Head of caudate nucleus (tissue), 42 donors: ENCODE measurements around the gene OR9Q2.
"Not testable (repeated sequence)": the region's sequence is repeated elsewhere in the genome, so short reads cannot be mapped to it uniquely, and the experiment has no call there.

ENCODE experiments used
- DNase-seq, 42 donors: peaks; one replicate each; pipeline versions ENCODE4 v3.0.0 to v3.0.0-alpha.2; 2020 to 2021; ENCODE audit warnings: mixed read lengths in 7 of 42
- intact Hi-C: fragments of 100-400 bp; cut with DNase I; formaldehyde crosslinking; loops from one replicate; pipeline ENCODE4 v1.15.0; 2022

OR9Q2 gene, protein sequence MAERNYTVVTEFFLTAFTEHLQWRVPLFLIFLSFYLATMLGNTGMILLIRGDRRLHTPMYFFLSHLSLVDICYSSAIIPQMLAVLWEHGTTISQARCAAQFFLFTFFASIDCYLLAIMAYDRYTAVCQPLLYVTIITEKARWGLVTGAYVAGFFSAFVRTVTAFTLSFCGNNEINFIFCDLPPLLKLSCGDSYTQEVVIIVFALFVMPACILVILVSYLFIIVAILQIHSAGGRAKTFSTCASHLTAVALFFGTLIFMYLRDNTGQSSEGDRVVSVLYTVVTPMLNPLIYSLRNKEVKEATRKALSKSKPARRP

DNA sequence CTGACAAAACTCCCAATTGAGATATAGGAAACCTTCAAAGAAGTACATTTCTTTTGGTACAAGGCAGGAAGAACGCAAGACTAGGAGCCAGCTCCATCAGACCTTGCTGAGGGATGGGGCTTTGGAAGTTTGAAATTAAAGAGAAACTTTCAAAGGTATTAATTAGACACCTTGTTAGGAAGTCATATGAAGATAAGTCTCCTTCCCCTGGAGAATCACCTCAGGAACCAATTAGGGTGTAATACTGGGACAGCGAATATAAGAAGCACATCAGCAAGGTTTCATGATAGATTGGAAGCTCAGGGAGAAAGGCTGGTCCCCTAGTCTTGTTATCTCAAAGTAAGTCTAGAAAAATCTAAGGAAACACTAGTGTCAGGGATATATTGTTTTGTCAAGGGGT is at the start of gene OR9Q2:
Gene OR9Q2 (plus strand): TSS at position 301 of the 400 bp plus-strand sequence. CDS start 1,421 bp downstream, outside the sequence.
- intact Hi-C loops, result no loop called here
- DNase-seq, result no peak

- no peak for DNase-seq
- intact Hi-C loops, result no loop called here
These were observed 46.1 kb upstream of the OR9Q2 start for GRCh38 chr11:58142761-58143160.

DNA sequence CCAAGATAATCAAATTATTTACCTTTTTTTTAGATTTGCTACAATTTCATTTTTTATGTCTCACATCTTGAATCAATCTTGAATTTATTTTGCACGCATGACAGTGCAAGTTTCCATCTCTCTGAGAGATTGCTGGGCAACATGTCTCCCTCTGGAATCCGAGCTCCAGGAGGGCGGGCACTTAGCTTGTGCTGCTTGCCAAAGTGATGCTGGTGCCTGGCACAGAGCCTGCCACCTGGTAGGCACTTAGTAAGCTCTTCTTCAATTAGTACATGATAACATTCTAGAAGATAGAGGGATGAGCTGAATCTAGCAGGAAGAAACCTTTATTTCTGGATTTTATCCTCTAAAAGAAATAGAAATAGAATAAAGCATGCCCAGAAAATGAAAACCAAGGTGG is 36.1 kb upstream of the OR9Q2 start:
- no peak for DNase-seq
- intact Hi-C loops, result no loop called here

DNA sequence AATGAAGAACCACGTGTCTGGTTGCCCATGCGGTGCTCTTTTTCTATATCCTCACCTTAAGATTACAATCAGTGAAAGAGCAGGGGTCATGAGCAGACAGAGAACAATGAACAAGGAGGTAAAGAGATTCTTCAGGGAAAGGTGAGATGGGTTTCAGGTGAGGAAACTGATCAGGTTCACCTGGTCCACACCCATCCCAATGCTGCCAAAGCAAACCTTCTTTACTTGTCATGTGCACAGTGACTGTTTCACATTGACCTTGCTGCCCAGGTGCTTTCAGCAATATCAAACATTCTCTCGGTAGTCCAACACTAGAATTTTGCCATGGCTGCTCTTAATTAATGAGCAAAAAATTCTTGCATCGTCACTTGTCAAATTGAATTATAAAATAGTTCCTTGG is 24.5 kb upstream of the OR9Q2 start:
- intact Hi-C loops, result no loop called here
- DNase-seq, result no peak

DNA sequence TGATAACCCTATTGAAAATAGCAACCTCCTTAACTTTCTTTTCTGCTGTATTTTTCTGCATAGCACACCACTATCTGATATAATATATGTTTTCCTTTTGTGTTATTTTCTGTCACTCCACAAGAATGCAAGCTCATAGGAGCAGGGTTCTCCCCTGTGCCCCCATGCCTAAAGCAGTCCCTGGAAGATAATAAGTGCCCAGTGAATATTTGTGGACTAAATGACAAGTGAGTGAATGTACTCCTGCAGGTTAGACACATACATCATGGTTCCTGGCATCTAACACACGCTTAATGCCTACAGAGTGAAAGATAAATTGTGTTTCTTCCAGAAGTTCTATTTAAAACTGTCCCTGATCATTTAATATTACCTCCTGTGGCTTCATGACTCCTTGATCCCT is 23.9 kb upstream of the OR9Q2 start:
- no peak for DNase-seq
- intact Hi-C loops, result no loop called here

- DNase-seq, result no peak
These were observed 23.3 kb upstream of the OR9Q2 start for GRCh38 chr11:58165504-58166106.

GRCh38 chr11:58177409-58178054 is 11.3 kb upstream of the OR9Q2 start:
- intact Hi-C loops, result no loop called here
- DNase-seq, result no peak

More at GRCh38 chr11:58165504-58166106, 23.3 kb upstream of the OR9Q2 start:
- intact Hi-C loops, result no loop called here

GRCh38 chr11:58178444-58178843 is 10.4 kb upstream of the OR9Q2 start:
- intact Hi-C loops, result no loop called here
- no peak for DNase-seq

- no peak for DNase-seq
These were observed 9.2 kb upstream of the OR9Q2 start for GRCh38 chr11:58179648-58180047.

GRCh38 chr11:58186938-58187337 is 1.9 kb upstream of the OR9Q2 start:
- no peak for DNase-seq
- intact Hi-C loops, result no loop called here

More at GRCh38 chr11:58179648-58180047, 9.2 kb upstream of the OR9Q2 start:
- intact Hi-C loops, result no loop called here

DNA sequence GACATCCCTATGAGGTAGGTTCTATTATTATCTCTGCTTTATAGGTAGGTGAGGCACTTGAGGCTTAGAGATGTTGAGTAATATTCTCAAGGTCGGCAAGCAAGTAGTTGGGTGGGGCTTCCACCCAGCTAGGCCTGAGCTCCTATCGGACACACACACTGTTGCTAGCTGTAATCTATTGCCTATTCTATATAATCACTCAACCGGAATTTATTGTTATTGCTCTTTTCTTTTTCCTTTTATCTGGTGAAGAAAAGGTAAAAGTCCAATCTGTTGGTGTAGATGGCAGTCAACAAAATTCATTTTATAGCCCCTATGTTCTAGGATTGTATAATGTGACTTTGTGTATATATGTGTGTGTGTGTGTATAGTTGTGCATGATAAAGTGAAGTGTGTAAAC is 3.4 kb downstream of the OR9Q2 start:
- DNase-seq, result no peak
- intact Hi-C loops, result no loop called here

- intact Hi-C loops, result no loop called here
- no peak for DNase-seq
These were observed 4.5 kb downstream of the OR9Q2 start for GRCh38 chr11:58193391-58193790.

GRCh38 chr11:58195939-58196338 is 7.1 kb downstream of the OR9Q2 start:
- no peak for DNase-seq
- intact Hi-C loops, result no loop called here

- DNase-seq, result no peak
- intact Hi-C loops, result no loop called here
These were observed 10.4 kb downstream of the OR9Q2 start for GRCh38 chr11:58199271-58199670.

GRCh38 chr11:58204042-58204441 is 15.2 kb downstream of the OR9Q2 start, which contains the start of gene OR1S2:
TSS of gene OR1S2 (minus strand) at chr11:58204142. CDS start at chr11:58204142, 0 bp downstream.
- intact Hi-C loops, result no loop called here
- no peak for DNase-seq

GRCh38 chr11:58212420-58212819 is 23.6 kb downstream of the OR9Q2 start, which contains the start of gene OR1S1:
TSS of gene OR1S1 (plus strand) at chr11:58212720.
- DNase-seq, intact Hi-C loops: not testable (repeated sequence)

- no peak for DNase-seq
- intact Hi-C loops, result no loop called here
These were observed 27.6 kb downstream of the OR9Q2 start for GRCh38 chr11:58216476-58216875.

DNA sequence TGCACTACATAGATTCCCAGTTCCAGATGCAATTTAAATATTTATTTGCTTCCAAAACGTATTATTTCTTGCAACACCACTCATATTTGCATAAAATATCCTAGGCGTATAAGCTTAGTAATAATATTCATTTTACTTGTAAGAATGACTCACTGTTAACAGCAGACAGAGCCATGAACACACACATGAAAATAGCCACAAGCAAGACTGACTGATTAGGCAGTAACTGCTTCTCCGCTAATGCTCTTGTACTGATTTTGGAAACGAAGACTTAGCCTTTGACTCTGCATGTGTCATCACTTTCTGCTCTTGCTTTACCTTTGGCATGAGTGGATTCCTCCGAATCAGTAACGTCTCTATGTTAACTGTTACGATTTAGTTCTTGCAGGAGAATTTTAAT is 33.9 kb downstream of the OR9Q2 start:
- intact Hi-C loops, result no loop called here
- DNase-seq, result no peak

DNA sequence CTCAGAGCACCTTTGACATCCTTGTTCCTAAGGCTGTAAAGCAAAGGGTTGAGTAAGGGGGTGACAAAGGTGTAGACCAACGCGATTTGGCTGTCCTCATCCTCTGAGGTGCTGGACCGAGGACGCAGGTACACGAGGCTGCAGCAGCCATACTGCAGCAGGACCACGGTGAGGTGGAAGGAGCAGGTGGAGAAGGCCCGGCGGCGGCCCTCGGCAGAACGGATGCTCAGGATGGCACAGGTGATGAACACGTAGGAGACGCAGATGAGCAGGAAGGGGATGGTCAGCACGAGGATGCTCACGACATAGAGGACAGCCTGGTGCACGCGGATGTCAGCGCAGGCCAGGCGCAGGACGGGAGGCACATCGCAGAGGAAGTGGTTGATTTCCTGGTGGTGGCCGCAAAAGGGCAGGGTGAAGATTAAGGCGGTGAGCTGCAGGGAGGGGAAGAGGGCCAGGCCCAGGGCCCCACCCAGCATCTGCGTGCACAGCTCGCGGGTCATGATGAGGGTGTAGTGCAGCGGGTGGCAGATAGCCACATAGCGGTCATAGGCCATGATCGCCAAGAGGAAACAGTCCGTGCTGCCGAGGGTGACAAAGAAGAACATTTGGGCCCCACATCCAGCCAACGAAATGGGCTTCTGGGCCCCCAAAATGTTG is 39.2 kb downstream of the OR9Q2 start:
- intact Hi-C loops, result no loop called here
- no peak for DNase-seq
